IMR-90 (cell line): Measurements from ENCODE around the gene RAD51B. TPM values are rescaled to one million over a fixed set of nuclear protein-coding genes. Genes with fewer than 3 reads are reported as not detected.

Experiments
- ATAC-seq: fragments of 200-7000 bp; cut with Tn5 transposase; 2 replicates; pipeline ENCODE4 v1.9.1; 2020; ENCODE audit warnings: low read depth, mild to moderate bottlenecking, moderate library complexity
- BruUV-seq: library from RNA; stranded (reverse); fragments of 400-500 nt; replicated peaks from 2 replicates; lab custom pipeline; 2021; lab: Mats Ljungman, UMichigan
- CTCF ChIA-PET: fragments of 300-600 bp; formaldehyde crosslinking; extraction: SDS; loops from one replicate; lab custom pipeline; 2021; ENCODE audit warnings: antibody characterized with exemption; lab: Yijun Ruan, JAX
- POLR2A ChIA-PET: fragments of 300-600 bp; sonication (Branson Sonifier 250); formaldehyde crosslinking; loops from one replicate; lab custom pipeline; 2022; ENCODE audit warnings: antibody characterized with exemption; ENCODE audit not compliant: unreplicated experiment; lab: Charles Lee
- DNase-seq: peaks from one replicate; pipeline ENCODE4 v3.0.0; 2013
- H2AFZ ChIP-seq: replicated peaks from 2 replicates; pipeline ENCODE3; 2013; ENCODE audit warnings: low read length, mild to moderate bottlenecking; ENCODE audit not compliant: poor library complexity
- H2AK5ac ChIP-seq: 2 replicates; pipeline ENCODE4 v1.6.1; 2013; ENCODE audit warnings: low read depth, low read length, inconsistent platforms
- H2AK9ac ChIP-seq: replicated peaks from 2 replicates; pipeline ENCODE3; 2013; ENCODE audit warnings: mild to moderate bottlenecking, low read depth, low read length, moderate library complexity; ENCODE audit not compliant: poor library complexity
- H2BK120ac ChIP-seq: 2 replicates; pipeline ENCODE4 v1.6.1; 2013; ENCODE audit warnings: low read depth, low read length, inconsistent platforms
- H2BK15ac ChIP-seq: 3 replicates; pipeline ENCODE4 v1.6.1; 2013; ENCODE audit warnings: low read depth, low read length, inconsistent platforms
- H2BK20ac ChIP-seq: 2 replicates; pipeline ENCODE4 v1.6.1; 2013; ENCODE audit warnings: low read depth, mild to moderate bottlenecking, inconsistent platforms, low read length, moderate library complexity
- H2BK5ac ChIP-seq: 2 replicates; pipeline ENCODE4 v1.6.1; 2013; ENCODE audit warnings: mild to moderate bottlenecking, low read depth, low read length, inconsistent platforms; ENCODE audit not compliant: poor library complexity, severe bottlenecking
- H3K14ac ChIP-seq: replicated peaks from 2 replicates; pipeline ENCODE4 v1.6.1; 2013; ENCODE audit warnings: low read depth, low read length, inconsistent platforms
- H3K18ac ChIP-seq: 2 replicates; pipeline ENCODE4 v1.6.1; 2013; ENCODE audit warnings: low read depth, low read length, control low read depth
- H3K23ac ChIP-seq: 2 replicates; pipeline ENCODE4 v1.6.1; 2013; ENCODE audit warnings: low read depth, low read length, inconsistent platforms
- H3K27ac ChIP-seq: 2 replicates; pipeline ENCODE4 v1.5.1; 2013; ENCODE audit warnings: mild to moderate bottlenecking, control low read depth, low read length; ENCODE audit not compliant: insufficient read depth
- H3K27me3 ChIP-seq: 2 replicates; pipeline ENCODE4 v1.6.1; 2013; ENCODE audit warnings: low read length; ENCODE audit not compliant: control insufficient read depth, insufficient read depth
- H3K36me3 ChIP-seq: 2 replicates; pipeline ENCODE4 v1.6.1; 2013; ENCODE audit warnings: low read length, mixed read lengths; ENCODE audit not compliant: control insufficient read depth, insufficient read depth
- H3K4ac ChIP-seq: 2 replicates; pipeline ENCODE4 v1.6.1; 2013; ENCODE audit warnings: low read depth, low read length, inconsistent platforms
- H3K4me1 ChIP-seq: 2 replicates; pipeline ENCODE4 v1.6.1; 2013; ENCODE audit warnings: low read length, mixed read lengths; ENCODE audit not compliant: control insufficient read depth, insufficient read depth
- H3K4me2 ChIP-seq: 2 replicates; pipeline ENCODE4 v1.6.1; 2013; ENCODE audit warnings: low read depth, mild to moderate bottlenecking, control low read depth, low read length, moderate library complexity
- H3K4me3 ChIP-seq: 2 replicates; pipeline ENCODE4 v1.5.1; 2013; ENCODE audit warnings: low read depth, mild to moderate bottlenecking, control low read depth, low read length, moderate library complexity; ENCODE audit not compliant: insufficient read depth
- H3K56ac ChIP-seq: 2 replicates; pipeline ENCODE4 v1.6.1; 2013; ENCODE audit warnings: low read length, inconsistent platforms; ENCODE audit not compliant: insufficient read depth; ENCODE audit errors: extremely low read depth
- H3K79me1 ChIP-seq, 2 experiments: 2 replicates each; pipeline ENCODE4 v1.6.1; 2013; ENCODE audit warnings: low read length in 2 of 2, inconsistent platforms in 1 of 2, low read depth in 1 of 2
- H3K9ac ChIP-seq: 2 replicates; pipeline ENCODE4 v1.6.1; 2013; ENCODE audit warnings: low read depth, low read length, control low read depth
- H3K9me1 ChIP-seq: 2 replicates; pipeline ENCODE4 v1.6.1; 2013; ENCODE audit warnings: low read length, inconsistent platforms; ENCODE audit not compliant: insufficient read depth
- H3K9me3 ChIP-seq: 2 replicates; pipeline ENCODE4 v1.6.1; 2013; ENCODE audit warnings: low read length; ENCODE audit not compliant: control insufficient read depth, insufficient read depth
- H4K20me1 ChIP-seq: 2 replicates; pipeline ENCODE4 v1.6.1; 2013; ENCODE audit warnings: low read length, inconsistent platforms; ENCODE audit not compliant: insufficient read depth
- H4K5ac ChIP-seq: 2 replicates; pipeline ENCODE4 v1.6.1; 2013; ENCODE audit warnings: mild to moderate bottlenecking, low read depth, low read length, control low read depth
- H4K8ac ChIP-seq, 2 experiments: 2 replicates each; pipeline ENCODE4 v1.6.1; 2013; ENCODE audit warnings: low read depth in 2 of 2, low read length in 2 of 2, control low read depth in 1 of 2, inconsistent platforms in 1 of 2
- H4K91ac ChIP-seq: 2 replicates; pipeline ENCODE4 v1.6.1; 2013; ENCODE audit warnings: low read depth, low read length, inconsistent platforms; ENCODE audit not compliant: insufficient read depth
- MAFK ChIP-seq: IDR thresholded peaks from 2 replicates; pipeline ENCODE4 v1.6.1; 2012; ENCODE audit warnings: low read depth, low read length, improper control_type of control experiment
- MAZ ChIP-seq: IDR thresholded peaks from 2 replicates; pipeline ENCODE4 v1.6.1; 2012; ENCODE audit warnings: low read depth, mild to moderate bottlenecking, low read length, improper control_type of control experiment, moderate library complexity, borderline replicate concordance
- NFE2L2 ChIP-seq: fragments of 150-350 bp; IDR thresholded peaks from 2 replicates; pipeline ENCODE4 v1.6.1; 2016; ENCODE audit warnings: low read depth, mild to moderate bottlenecking, low read length
- RFX5 ChIP-seq: IDR thresholded peaks from 2 replicates; pipeline ENCODE4 v1.8.0; 2012; ENCODE audit warnings: low read depth, mild to moderate bottlenecking, low read length, moderate library complexity
- SMC3 ChIP-seq: fragments of 150-350 bp; IDR thresholded peaks from 2 replicates; pipeline ENCODE4 v1.6.1; 2016; ENCODE audit warnings: low read depth, mild to moderate bottlenecking, antibody characterized with exemption, low read length, moderate library complexity
- WGBS, 2 experiments: methylation state at CpG; one replicate each; pipeline versions ENCODE4 v1.1.5 to v1.1.7; 2013; ENCODE audit warnings: missing lambda C conversion rate in 2 of 2; ENCODE audit not compliant: insufficient read length in 1 of 2; ENCODE audit errors: extremely low coverage in 2 of 2; 5-methylcytosine and 5-hydroxymethylcytosine counted together
- dilution Hi-C: fragments of 300-500 bp; cut with HindIII; formaldehyde crosslinking; loops from one replicate; pipeline ENCODE4 v1.14.3; 2018; ENCODE audit warnings: low sequenced_read_pairs; ENCODE audit not compliant: unreplicated experiment
- in situ Hi-C: fragments of 300-500 bp; cut with MboI; formaldehyde crosslinking; loops from 3 replicates; pipeline ENCODE4 v1.14.3; 2019; ENCODE audit warnings: low sequenced_read_pairs, inconsistent platforms, mixed read lengths
- intact Hi-C: fragments of 100-400 bp; cut with micrococcal nuclease; formaldehyde crosslinking; loops from 2 replicates; pipeline ENCODE4 v1.10.0; 2022
- polyA plus RNA-seq, 3 experiments: library from polyadenylated mRNA; depleted of rRNA; stranded (reverse); fragments of >200 nt; gene quantifications; 2 replicates each; pipeline ENCODE4 v1.2.3, GENCODE V29; 2012; ENCODE audit warnings: low replicate concordance in 1 of 3
- total RNA-seq: library from RNA; depleted of rRNA; stranded (reverse); fragments of >200 nt; gene quantifications from 2 replicates; pipeline ENCODE4 v1.2.3, GENCODE V29; 2012

The RAD51B gene
- total and polyA plus RNA-seq, 2 of the 4 experiments (the other 2 are of a cell fraction) = 5.1 to 18.8 TPM

DNA sequence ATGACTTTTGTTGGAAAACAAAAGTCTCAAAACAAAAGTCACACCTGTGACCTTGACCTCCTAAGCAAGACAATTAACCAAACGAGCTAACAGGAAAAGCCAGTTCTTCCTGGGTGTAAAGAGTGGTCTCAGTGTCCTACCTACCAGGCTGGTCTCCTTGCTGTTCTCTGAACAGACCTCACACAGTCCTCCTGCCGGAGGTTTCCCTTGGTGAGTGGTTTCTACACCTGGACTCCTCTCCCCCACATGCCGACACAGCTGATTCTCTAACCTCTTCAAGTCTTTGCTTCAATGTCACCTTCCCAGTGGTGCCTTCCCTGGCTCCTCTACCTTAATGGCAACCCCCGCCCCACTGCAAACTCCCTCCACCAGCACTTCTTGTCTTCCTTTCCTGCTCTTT is 734.7 kb downstream of the RAD51B start:
- ATAC-seq (no peak), DNase-seq (no peak)
- H3K27me3 ChIP-seq = no peaks in the 10 kb centered on the region
- peaks cover 18% of the 10 kb centered on the region for H3K9me1 ChIP-seq
- TF ChIP-seq MAFK (no peak), SMC3 (no peak), RFX5 (no peak), MAZ (no peak), NFE2L2 (no peak)
- no peak overlapping the region for H3K56ac ChIP-seq
- no peak overlapping the region for H3K4me2 ChIP-seq
- dilution Hi-C loops (no loop called here), in situ Hi-C loops (no loop called here), intact Hi-C loops (no loop called here)
- peaks cover 0 to 3% of the 10 kb centered on the region in 2 experiments; a peak in 1 of 4 replicates for H3K79me1 ChIP-seq
- H4K8ac ChIP-seq = peak overlapping the region in 1 of 2 experiments; percentile 27; a peak in 2 of 4 replicates
- H3K18ac ChIP-seq = peak overlapping the region; percentile 66
- peak overlapping the region; percentile 60 for H2AK9ac ChIP-seq
- ChIA-PET POLR2A (no interaction called here), CTCF (interaction anchor here (0.5 kb wide), 1 partner anchor 234 kb away, joined by 5 read pairs; no protein-coding TSS in a partner anchor)
- no peak overlapping the region for H3K9ac ChIP-seq
- no TSS peak for BruUV-seq
- H3K23ac ChIP-seq = peak overlapping the region; percentile 12; the same call in 1 of the 2 replicates
- peak overlapping the region; percentile 80 for H2AK5ac ChIP-seq
- peak overlapping the region; percentile 90 for H2BK120ac ChIP-seq
- H4K20me1 ChIP-seq = no peaks in the 10 kb centered on the region
- peak overlapping the region; percentile 54; the same call in 2 of the 3 replicates for H2BK15ac ChIP-seq
- H2BK20ac ChIP-seq = peak overlapping the region; percentile 73
- H2BK5ac ChIP-seq = peak overlapping the region; percentile 36
- no peaks in the 10 kb centered on the region for H3K36me3 ChIP-seq
- H3K27ac ChIP-seq = no peak overlapping the region
- H3K14ac ChIP-seq = peak overlapping the region; percentile 74
- peak overlapping the region; percentile 41 for H4K91ac ChIP-seq
- peak overlapping the region; percentile 79 for H3K4ac ChIP-seq
- peaks cover 16% of the 10 kb centered on the region for H3K4me1 ChIP-seq
- H3K4me3 ChIP-seq = no peak overlapping the region
- no peaks in the 10 kb centered on the region for H3K9me3 ChIP-seq
- WGBS, 2 experiments = 100% methylated on average over 1 of the region's 4 CpGs; no CpG with 5 or more reads in 1 of the 2 experiments
- H2AFZ ChIP-seq = no peak overlapping the region
- peak overlapping the region; percentile 35 for H4K5ac ChIP-seq
